IMR-90 (cell line): Measurements from ENCODE around the gene FADS6. TPM values are rescaled to one million over a fixed set of nuclear protein-coding genes. Genes with fewer than 3 reads are reported as not detected.

Experiments
- ATAC-seq: fragments of 200-7000 bp; cut with Tn5 transposase; 2 replicates; pipeline ENCODE4 v1.9.1; 2020; ENCODE audit warnings: low read depth, mild to moderate bottlenecking, moderate library complexity
- BruUV-seq: library from RNA; stranded (reverse); fragments of 400-500 nt; replicated peaks from 2 replicates; lab custom pipeline; 2021; lab: Mats Ljungman, UMichigan
- CTCF ChIA-PET: fragments of 300-600 bp; formaldehyde crosslinking; extraction: SDS; loops from one replicate; lab custom pipeline; 2021; ENCODE audit warnings: antibody characterized with exemption; lab: Yijun Ruan, JAX
- POLR2A ChIA-PET: fragments of 300-600 bp; sonication (Branson Sonifier 250); formaldehyde crosslinking; loops from one replicate; lab custom pipeline; 2022; ENCODE audit warnings: antibody characterized with exemption; ENCODE audit not compliant: unreplicated experiment; lab: Charles Lee
- DNase-seq: peaks from one replicate; pipeline ENCODE4 v3.0.0; 2013
- H2AFZ ChIP-seq: replicated peaks from 2 replicates; pipeline ENCODE3; 2013; ENCODE audit warnings: low read length, mild to moderate bottlenecking; ENCODE audit not compliant: poor library complexity
- H2AK5ac ChIP-seq: 2 replicates; pipeline ENCODE4 v1.6.1; 2013; ENCODE audit warnings: low read depth, low read length, inconsistent platforms
- H2AK9ac ChIP-seq: replicated peaks from 2 replicates; pipeline ENCODE3; 2013; ENCODE audit warnings: mild to moderate bottlenecking, low read depth, low read length, moderate library complexity; ENCODE audit not compliant: poor library complexity
- H2BK120ac ChIP-seq: 2 replicates; pipeline ENCODE4 v1.6.1; 2013; ENCODE audit warnings: low read depth, low read length, inconsistent platforms
- H2BK15ac ChIP-seq: 3 replicates; pipeline ENCODE4 v1.6.1; 2013; ENCODE audit warnings: low read depth, low read length, inconsistent platforms
- H2BK20ac ChIP-seq: 2 replicates; pipeline ENCODE4 v1.6.1; 2013; ENCODE audit warnings: low read depth, mild to moderate bottlenecking, inconsistent platforms, low read length, moderate library complexity
- H2BK5ac ChIP-seq: 2 replicates; pipeline ENCODE4 v1.6.1; 2013; ENCODE audit warnings: mild to moderate bottlenecking, low read depth, low read length, inconsistent platforms; ENCODE audit not compliant: poor library complexity, severe bottlenecking
- H3K14ac ChIP-seq: replicated peaks from 2 replicates; pipeline ENCODE4 v1.6.1; 2013; ENCODE audit warnings: low read depth, low read length, inconsistent platforms
- H3K18ac ChIP-seq: 2 replicates; pipeline ENCODE4 v1.6.1; 2013; ENCODE audit warnings: low read depth, low read length, control low read depth
- H3K23ac ChIP-seq: 2 replicates; pipeline ENCODE4 v1.6.1; 2013; ENCODE audit warnings: low read depth, low read length, inconsistent platforms
- H3K27ac ChIP-seq: 2 replicates; pipeline ENCODE4 v1.5.1; 2013; ENCODE audit warnings: mild to moderate bottlenecking, control low read depth, low read length; ENCODE audit not compliant: insufficient read depth
- H3K27me3 ChIP-seq: 2 replicates; pipeline ENCODE4 v1.6.1; 2013; ENCODE audit warnings: low read length; ENCODE audit not compliant: control insufficient read depth, insufficient read depth
- H3K36me3 ChIP-seq: 2 replicates; pipeline ENCODE4 v1.6.1; 2013; ENCODE audit warnings: low read length, mixed read lengths; ENCODE audit not compliant: control insufficient read depth, insufficient read depth
- H3K4ac ChIP-seq: 2 replicates; pipeline ENCODE4 v1.6.1; 2013; ENCODE audit warnings: low read depth, low read length, inconsistent platforms
- H3K4me1 ChIP-seq: 2 replicates; pipeline ENCODE4 v1.6.1; 2013; ENCODE audit warnings: low read length, mixed read lengths; ENCODE audit not compliant: control insufficient read depth, insufficient read depth
- H3K4me2 ChIP-seq: 2 replicates; pipeline ENCODE4 v1.6.1; 2013; ENCODE audit warnings: low read depth, mild to moderate bottlenecking, control low read depth, low read length, moderate library complexity
- H3K4me3 ChIP-seq: 2 replicates; pipeline ENCODE4 v1.5.1; 2013; ENCODE audit warnings: low read depth, mild to moderate bottlenecking, control low read depth, low read length, moderate library complexity; ENCODE audit not compliant: insufficient read depth
- H3K56ac ChIP-seq: 2 replicates; pipeline ENCODE4 v1.6.1; 2013; ENCODE audit warnings: low read length, inconsistent platforms; ENCODE audit not compliant: insufficient read depth; ENCODE audit errors: extremely low read depth
- H3K79me1 ChIP-seq, 2 experiments: 2 replicates each; pipeline ENCODE4 v1.6.1; 2013; ENCODE audit warnings: low read length in 2 of 2, inconsistent platforms in 1 of 2, low read depth in 1 of 2
- H3K9ac ChIP-seq: 2 replicates; pipeline ENCODE4 v1.6.1; 2013; ENCODE audit warnings: low read depth, low read length, control low read depth
- H3K9me1 ChIP-seq: 2 replicates; pipeline ENCODE4 v1.6.1; 2013; ENCODE audit warnings: low read length, inconsistent platforms; ENCODE audit not compliant: insufficient read depth
- H3K9me3 ChIP-seq: 2 replicates; pipeline ENCODE4 v1.6.1; 2013; ENCODE audit warnings: low read length; ENCODE audit not compliant: control insufficient read depth, insufficient read depth
- H4K20me1 ChIP-seq: 2 replicates; pipeline ENCODE4 v1.6.1; 2013; ENCODE audit warnings: low read length, inconsistent platforms; ENCODE audit not compliant: insufficient read depth
- H4K5ac ChIP-seq: 2 replicates; pipeline ENCODE4 v1.6.1; 2013; ENCODE audit warnings: mild to moderate bottlenecking, low read depth, low read length, control low read depth
- H4K8ac ChIP-seq, 2 experiments: 2 replicates each; pipeline ENCODE4 v1.6.1; 2013; ENCODE audit warnings: low read depth in 2 of 2, low read length in 2 of 2, control low read depth in 1 of 2, inconsistent platforms in 1 of 2
- H4K91ac ChIP-seq: 2 replicates; pipeline ENCODE4 v1.6.1; 2013; ENCODE audit warnings: low read depth, low read length, inconsistent platforms; ENCODE audit not compliant: insufficient read depth
- BHLHE40 ChIP-seq: fragments of 150-350 bp; IDR thresholded peaks from 2 replicates; pipeline ENCODE4 v1.6.1; 2016; ENCODE audit warnings: mild to moderate bottlenecking, low read depth, low read length
- CEBPB ChIP-seq: IDR thresholded peaks from 2 replicates; pipeline ENCODE4 v1.6.1; 2012; ENCODE audit warnings: low read depth, low read length, improper control_type of control experiment
- CHD1 ChIP-seq: IDR thresholded peaks from 2 replicates; pipeline ENCODE4 v1.6.1; 2012; ENCODE audit warnings: low read depth, low read length, improper control_type of control experiment
- ELK1 ChIP-seq: fragments of 150-350 bp; IDR thresholded peaks from 2 replicates; pipeline ENCODE4 v1.6.1; 2016; ENCODE audit warnings: low read depth, mild to moderate bottlenecking, low read length, moderate library complexity, borderline replicate concordance
- FOS ChIP-seq: fragments of 150-350 bp; IDR thresholded peaks from 2 replicates; pipeline ENCODE4 v1.6.1; 2016; ENCODE audit warnings: low read depth, low read length
- MAFK ChIP-seq: IDR thresholded peaks from 2 replicates; pipeline ENCODE4 v1.6.1; 2012; ENCODE audit warnings: low read depth, low read length, improper control_type of control experiment
- MAZ ChIP-seq: IDR thresholded peaks from 2 replicates; pipeline ENCODE4 v1.6.1; 2012; ENCODE audit warnings: low read depth, mild to moderate bottlenecking, low read length, improper control_type of control experiment, moderate library complexity, borderline replicate concordance
- MXI1 ChIP-seq: IDR thresholded peaks from 2 replicates; pipeline ENCODE4 v1.6.1; 2012; ENCODE audit warnings: low read depth, mild to moderate bottlenecking, low read length, moderate library complexity, borderline replicate concordance
- NFE2L2 ChIP-seq: fragments of 150-350 bp; IDR thresholded peaks from 2 replicates; pipeline ENCODE4 v1.6.1; 2016; ENCODE audit warnings: low read depth, mild to moderate bottlenecking, low read length
- POLR2A ChIP-seq: IDR thresholded peaks from 2 replicates; pipeline ENCODE4 v1.6.1; 2012; ENCODE audit warnings: mild to moderate bottlenecking, low read depth, low read length
- RAD21 ChIP-seq: IDR thresholded peaks from 2 replicates; pipeline ENCODE4 v1.6.1; 2012; ENCODE audit warnings: low read length, improper control_type of control experiment
- RCOR1 ChIP-seq: IDR thresholded peaks from 2 replicates; pipeline ENCODE4 v1.6.1; 2012; ENCODE audit warnings: mild to moderate bottlenecking, low read length, improper control_type of control experiment; ENCODE audit not compliant: insufficient replicate concordance
- RFX5 ChIP-seq: IDR thresholded peaks from 2 replicates; pipeline ENCODE4 v1.8.0; 2012; ENCODE audit warnings: low read depth, mild to moderate bottlenecking, low read length, moderate library complexity
- SMC3 ChIP-seq: fragments of 150-350 bp; IDR thresholded peaks from 2 replicates; pipeline ENCODE4 v1.6.1; 2016; ENCODE audit warnings: low read depth, mild to moderate bottlenecking, antibody characterized with exemption, low read length, moderate library complexity
- WGBS, 2 experiments: methylation state at CpG; one replicate each; pipeline versions ENCODE4 v1.1.5 to v1.1.7; 2013; ENCODE audit warnings: missing lambda C conversion rate in 2 of 2; ENCODE audit not compliant: insufficient read length in 1 of 2; ENCODE audit errors: extremely low coverage in 2 of 2; 5-methylcytosine and 5-hydroxymethylcytosine counted together
- dilution Hi-C: fragments of 300-500 bp; cut with HindIII; formaldehyde crosslinking; loops from one replicate; pipeline ENCODE4 v1.14.3; 2018; ENCODE audit warnings: low sequenced_read_pairs; ENCODE audit not compliant: unreplicated experiment
- in situ Hi-C: fragments of 300-500 bp; cut with MboI; formaldehyde crosslinking; loops from 3 replicates; pipeline ENCODE4 v1.14.3; 2019; ENCODE audit warnings: low sequenced_read_pairs, inconsistent platforms, mixed read lengths
- intact Hi-C: fragments of 100-400 bp; cut with micrococcal nuclease; formaldehyde crosslinking; loops from 2 replicates; pipeline ENCODE4 v1.10.0; 2022
- polyA plus RNA-seq, 3 experiments: library from polyadenylated mRNA; depleted of rRNA; stranded (reverse); fragments of >200 nt; gene quantifications; 2 replicates each; pipeline ENCODE4 v1.2.3, GENCODE V29; 2012; ENCODE audit warnings: low replicate concordance in 1 of 3
- total RNA-seq: library from RNA; depleted of rRNA; stranded (reverse); fragments of >200 nt; gene quantifications from 2 replicates; pipeline ENCODE4 v1.2.3, GENCODE V29; 2012
- TF ChIP-seq, protein P1 (sequence below): fragments of 150-350 bp; IDR thresholded peaks from 2 replicates; pipeline ENCODE4 v1.6.1; 2017; ENCODE audit warnings: mild to moderate bottlenecking, antibody characterized with exemption, low read length, low read depth
- TF ChIP-seq, protein P2 (sequence below): conservative IDR thresholded peaks from 2 replicates; pipeline ENCODE4 v1.5.1; 2012; ENCODE audit warnings: mild to moderate bottlenecking, low read depth, low read length, improper control_type of control experiment

The FADS6 gene
- total and polyA plus RNA-seq, 2 of the 4 experiments (the other 2 are of a cell fraction), result not detected

DNA sequence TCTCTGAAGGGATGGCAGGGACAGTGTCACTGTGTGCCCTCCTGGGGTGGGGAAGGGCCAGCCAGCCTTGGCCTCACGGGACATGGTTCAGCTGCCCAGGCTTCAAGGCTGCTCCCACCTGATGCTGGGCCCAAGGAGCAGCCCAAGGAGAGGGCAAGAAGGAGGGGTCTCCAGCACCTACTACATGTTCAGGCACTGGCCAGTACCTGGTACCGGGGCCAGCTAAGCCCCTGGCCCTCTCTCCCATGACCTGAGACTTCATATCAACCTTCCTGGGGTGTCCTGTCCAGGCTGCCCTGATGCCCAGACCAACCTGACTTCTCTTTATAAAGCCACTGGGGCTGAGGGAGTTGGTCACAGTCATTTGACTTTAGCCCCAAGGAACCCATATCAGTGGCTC lies 28.3 kb upstream of the FADS6 start:
- in situ Hi-C loops, result no loop called here
- Histone ChIP-seq H3K18ac (no peak overlapping the region), H4K5ac (no peak overlapping the region), H3K27ac (no peak overlapping the region), H3K4me1 (no peaks in the 10 kb centered on the region), H4K8ac (no peak overlapping the region), H2BK15ac (no peak overlapping the region), H2BK120ac (no peak overlapping the region), H3K27me3 (peaks cover 78% of the 10 kb centered on the region), H3K56ac (no peak overlapping the region), H4K91ac (no peak overlapping the region), H3K9ac (no peak overlapping the region), H3K14ac (no peak overlapping the region), H2BK5ac (no peak overlapping the region), H2AK9ac (no peak overlapping the region), H2AK5ac (no peak overlapping the region), H2AFZ (no peak overlapping the region), H3K9me1 (no peaks in the 10 kb centered on the region), H3K23ac (no peak overlapping the region), H3K9me3 (no peaks in the 10 kb centered on the region), H4K20me1 (no peaks in the 10 kb centered on the region), H2BK20ac (no peak overlapping the region), H3K4me3 (no peak overlapping the region), H3K79me1 (no peaks in the 10 kb centered on the region), H3K36me3 (no peaks in the 10 kb centered on the region), H3K4ac (no peak overlapping the region), H3K4me2 (no peak overlapping the region)
- intact Hi-C loops, result no loop called here
- BruUV-seq, result no TSS peak
- ATAC-seq, result no peak
- CTCF ChIA-PET, result no interaction called here
- no peak for DNase-seq
- TF ChIP-seq ELK1, result no peak
- TF ChIP-seq, protein P1, sequence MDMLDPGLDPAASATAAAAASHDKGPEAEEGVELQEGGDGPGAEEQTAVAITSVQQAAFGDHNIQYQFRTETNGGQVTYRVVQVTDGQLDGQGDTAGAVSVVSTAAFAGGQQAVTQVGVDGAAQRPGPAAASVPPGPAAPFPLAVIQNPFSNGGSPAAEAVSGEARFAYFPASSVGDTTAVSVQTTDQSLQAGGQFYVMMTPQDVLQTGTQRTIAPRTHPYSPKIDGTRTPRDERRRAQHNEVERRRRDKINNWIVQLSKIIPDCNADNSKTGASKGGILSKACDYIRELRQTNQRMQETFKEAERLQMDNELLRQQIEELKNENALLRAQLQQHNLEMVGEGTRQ, result no peak
- TF ChIP-seq RAD21, result no peak
- TF ChIP-seq, protein P2, sequence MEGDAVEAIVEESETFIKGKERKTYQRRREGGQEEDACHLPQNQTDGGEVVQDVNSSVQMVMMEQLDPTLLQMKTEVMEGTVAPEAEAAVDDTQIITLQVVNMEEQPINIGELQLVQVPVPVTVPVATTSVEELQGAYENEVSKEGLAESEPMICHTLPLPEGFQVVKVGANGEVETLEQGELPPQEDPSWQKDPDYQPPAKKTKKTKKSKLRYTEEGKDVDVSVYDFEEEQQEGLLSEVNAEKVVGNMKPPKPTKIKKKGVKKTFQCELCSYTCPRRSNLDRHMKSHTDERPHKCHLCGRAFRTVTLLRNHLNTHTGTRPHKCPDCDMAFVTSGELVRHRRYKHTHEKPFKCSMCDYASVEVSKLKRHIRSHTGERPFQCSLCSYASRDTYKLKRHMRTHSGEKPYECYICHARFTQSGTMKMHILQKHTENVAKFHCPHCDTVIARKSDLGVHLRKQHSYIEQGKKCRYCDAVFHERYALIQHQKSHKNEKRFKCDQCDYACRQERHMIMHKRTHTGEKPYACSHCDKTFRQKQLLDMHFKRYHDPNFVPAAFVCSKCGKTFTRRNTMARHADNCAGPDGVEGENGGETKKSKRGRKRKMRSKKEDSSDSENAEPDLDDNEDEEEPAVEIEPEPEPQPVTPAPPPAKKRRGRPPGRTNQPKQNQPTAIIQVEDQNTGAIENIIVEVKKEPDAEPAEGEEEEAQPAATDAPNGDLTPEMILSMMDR, result no peak
- no peak for TF ChIP-seq RCOR1
- TF ChIP-seq NFE2L2, result no peak
- no peak for TF ChIP-seq BHLHE40
- TF ChIP-seq POLR2A, result no peak
- no peak for TF ChIP-seq MXI1
- no peak for TF ChIP-seq FOS
- TF ChIP-seq CEBPB, result no peak
- TF ChIP-seq MAZ, result no peak
- TF ChIP-seq RFX5, result no peak
- no peak for TF ChIP-seq CHD1
- TF ChIP-seq SMC3, result no peak
- no peak for TF ChIP-seq MAFK
- 76% methylated on average over 2 of the region's 2 CpGs; no CpG with 5 or more reads in 1 of the 2 experiments for whole genome bisulfite sequencing, 2 experiments
- dilution Hi-C loops, result no loop called here
- POLR2A ChIA-PET, result no interaction called here
